GM21381 (cell line): ENCODE data around the gene CDC42EP1.
"Not testable (repeated sequence)": the region's sequence is repeated elsewhere in the genome, so short reads cannot be mapped to it uniquely, and the experiment has no call there.

ENCODE experiments used
- ATAC-seq: cut with Tn5 transposase; IDR thresholded peaks from one replicate; pipeline ENCODE4 v1.9.1; 2021; ENCODE audit warnings: mild to moderate bottlenecking, moderate library complexity; ENCODE audit not compliant: unreplicated experiment

The CDC42EP1 gene

DNA sequence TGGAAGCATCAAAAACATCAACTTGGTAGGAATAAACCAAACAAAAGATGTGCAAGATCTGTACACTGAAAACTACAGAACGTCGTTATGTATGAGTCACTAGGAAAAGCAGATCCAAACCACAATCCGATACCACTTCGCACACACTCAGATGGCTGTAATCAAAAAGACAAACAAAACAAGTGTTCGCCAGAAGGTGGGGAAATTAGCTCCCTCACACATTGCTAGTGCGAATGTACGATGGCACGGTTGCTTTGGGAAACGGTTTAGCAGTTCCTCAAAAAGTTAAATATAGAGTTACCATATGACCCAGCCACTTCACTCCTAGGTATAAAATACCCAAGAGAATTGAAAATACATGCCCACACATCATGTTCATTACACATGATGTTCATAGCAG, 26.3 kb upstream of the CDC42EP1 start:
- no peak for ATAC-seq

DNA sequence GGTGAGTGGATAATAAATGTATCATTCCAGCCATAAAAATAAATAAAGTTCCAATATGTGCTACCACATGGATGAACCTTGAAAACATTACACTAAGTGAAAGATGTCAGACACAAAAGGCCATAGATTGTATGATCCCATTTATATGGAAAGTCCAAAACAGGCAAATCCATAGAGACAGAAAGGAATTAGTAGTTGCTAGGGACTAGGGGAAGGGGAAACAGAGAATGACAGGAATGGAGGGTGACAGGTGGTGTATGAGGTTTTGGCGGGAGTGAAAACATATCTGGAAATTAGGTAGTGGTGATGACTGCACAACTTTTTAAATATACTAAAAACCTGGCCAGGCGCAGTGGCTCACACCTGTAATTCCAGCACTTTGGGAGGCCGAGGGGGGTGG, 25.8 kb upstream of the CDC42EP1 start:
- ATAC-seq, result no peak

DNA sequence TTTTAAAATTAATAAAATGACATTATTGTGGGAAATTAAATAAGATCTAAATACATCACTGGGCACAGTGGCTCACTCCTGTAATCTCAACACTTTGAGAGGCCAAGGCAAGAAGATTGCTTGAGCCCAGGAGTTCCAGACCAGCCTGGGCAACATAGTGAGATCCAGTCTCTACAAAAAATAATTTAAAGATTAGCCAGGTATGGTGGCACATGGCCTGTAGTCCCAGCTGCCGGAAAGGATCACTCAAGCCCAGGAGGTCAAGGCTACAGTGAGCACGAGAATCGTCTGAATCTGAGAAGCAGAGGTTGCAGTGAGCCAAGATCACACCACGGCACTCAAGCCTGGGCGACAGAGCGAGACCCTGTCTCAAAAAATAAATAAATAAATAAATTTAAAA, 25.1 kb upstream of the CDC42EP1 start:
- ATAC-seq, result no peak

DNA sequence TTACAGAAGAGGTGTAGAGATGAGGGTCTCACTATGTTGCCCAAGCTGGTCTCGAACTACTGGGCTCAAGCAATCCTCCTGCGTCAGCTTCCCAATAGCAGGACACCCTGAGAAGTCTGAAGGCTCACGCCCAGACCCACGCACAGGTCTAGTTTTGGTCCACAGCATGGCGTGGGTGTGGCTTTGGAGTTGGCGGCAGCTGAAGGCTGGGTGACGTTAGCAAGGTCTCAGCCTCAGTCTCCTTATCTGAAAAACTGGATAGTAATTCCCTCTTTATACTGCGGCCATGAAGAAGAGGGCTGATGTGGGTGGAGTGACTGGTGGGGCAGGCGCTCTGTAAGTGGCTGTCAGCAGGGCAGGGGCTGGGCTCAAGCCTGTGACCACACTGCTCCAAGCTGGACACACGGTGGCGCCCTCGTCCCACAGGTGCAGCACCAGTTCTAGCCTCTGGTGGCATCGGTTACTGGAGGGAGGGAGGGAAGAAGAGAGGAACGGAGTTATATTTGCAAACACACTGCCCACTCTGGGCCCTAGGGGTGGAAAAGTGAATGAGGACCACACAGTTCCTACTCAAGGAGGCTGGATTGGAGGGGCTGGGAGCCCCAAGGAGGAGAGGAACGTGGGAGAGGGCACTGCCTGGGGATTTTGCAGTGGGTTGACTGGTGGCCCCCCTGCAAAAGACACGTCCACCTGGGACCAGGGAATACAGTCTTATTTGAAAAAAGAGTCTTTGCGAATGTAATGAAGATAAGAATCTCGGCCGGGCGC, 21.5 kb upstream of the CDC42EP1 start:
- ATAC-seq, result peak; percentile 72

DNA sequence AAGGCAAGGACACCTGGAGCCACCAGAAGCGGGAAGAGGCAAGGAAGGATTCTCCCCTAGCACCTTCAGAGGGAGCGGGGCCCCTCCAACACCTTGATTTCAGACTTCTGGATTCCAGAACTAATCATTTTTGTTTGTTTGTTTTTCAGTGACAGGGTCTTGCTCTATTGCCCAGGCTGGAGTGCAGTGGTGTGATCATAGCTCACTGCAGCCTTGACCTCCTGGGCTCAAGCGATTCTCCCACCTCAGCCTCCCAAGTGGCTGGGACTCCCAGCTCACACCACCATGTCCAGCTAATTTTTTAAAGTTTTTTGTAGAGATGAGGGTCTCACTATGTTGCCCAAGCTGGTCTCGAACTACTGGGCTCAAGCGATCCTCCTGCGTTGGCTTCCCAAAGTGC, 20.5 kb upstream of the CDC42EP1 start:
- ATAC-seq, result not testable (repeated sequence)

DNA sequence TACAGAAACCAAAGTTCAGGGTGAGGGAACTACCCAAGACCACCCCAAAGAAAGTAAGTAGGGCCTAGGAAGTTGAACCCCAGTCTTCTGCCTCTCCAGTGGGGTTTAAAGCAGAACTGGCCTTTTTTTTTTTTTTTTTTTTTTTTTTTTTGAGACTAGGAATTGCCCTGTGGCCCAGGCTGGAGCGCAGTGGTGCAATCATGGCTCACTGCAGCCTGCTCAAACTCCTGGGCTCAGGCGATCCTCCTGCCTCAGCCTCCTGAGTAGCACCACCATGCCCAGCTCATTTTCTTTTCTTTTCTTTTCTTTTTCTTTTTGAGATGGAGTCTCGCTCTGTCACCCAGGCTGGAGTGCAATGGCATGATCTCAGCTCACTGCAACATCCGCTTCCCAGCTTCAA, 17.9 kb upstream of the CDC42EP1 start:
- ATAC-seq, result not testable (repeated sequence)

DNA sequence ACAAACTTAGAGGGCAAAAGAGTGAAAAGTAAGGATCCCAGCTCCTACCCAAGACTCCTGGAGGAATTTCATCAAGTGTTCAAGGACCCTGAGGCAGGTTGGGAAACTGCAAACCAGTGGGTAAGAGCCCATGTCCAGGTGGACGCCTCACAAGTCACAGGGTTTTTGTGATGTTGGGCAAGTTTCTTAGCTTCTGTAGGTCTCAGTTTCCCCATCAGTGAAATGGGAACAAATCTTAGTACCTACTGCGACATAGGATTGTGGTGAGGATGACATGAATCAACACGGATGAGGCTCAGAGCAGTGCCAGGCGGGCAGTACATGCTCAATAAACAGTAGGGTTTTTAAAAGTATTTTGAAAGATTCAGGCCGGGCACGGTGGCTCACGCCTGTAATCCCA, 17.3 kb upstream of the CDC42EP1 start:
- ATAC-seq, result no peak

DNA sequence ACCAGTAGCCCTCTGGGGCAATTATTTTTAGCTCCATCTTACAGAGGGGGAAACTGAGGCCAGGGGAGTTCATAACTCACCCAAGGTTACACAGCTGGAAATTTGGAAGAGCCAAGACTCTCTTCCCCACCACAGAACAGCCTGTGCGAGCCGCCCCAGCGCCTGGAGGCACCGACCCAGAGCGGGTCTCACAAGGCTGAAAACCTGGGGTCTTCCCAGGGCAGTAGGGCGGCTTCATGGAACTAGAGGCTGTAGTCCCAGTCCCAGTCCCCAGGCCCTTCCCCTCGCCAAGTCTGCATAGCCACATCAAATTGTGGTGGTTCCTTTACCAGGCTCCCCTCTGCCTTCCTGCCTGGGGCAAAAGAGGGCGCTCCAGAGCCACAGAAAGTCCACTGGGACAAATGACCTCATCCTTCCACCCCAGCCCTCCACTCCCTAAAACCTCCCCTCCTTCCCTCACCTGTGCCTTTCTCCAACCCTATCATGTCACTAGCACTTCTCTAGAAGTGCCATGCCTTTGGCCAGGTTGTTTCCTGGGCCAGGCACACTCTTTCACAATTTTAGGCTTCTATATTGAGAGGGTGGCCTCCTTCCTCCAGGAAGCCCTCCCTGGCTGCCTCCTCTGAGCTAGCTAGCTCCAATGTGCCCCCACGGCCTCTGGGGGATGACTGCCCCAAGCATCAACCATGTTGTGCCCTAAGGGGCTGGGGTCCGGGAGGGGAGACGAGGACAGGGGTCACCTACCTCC, 15.2 kb upstream of the CDC42EP1 start:
- no peak for ATAC-seq

DNA sequence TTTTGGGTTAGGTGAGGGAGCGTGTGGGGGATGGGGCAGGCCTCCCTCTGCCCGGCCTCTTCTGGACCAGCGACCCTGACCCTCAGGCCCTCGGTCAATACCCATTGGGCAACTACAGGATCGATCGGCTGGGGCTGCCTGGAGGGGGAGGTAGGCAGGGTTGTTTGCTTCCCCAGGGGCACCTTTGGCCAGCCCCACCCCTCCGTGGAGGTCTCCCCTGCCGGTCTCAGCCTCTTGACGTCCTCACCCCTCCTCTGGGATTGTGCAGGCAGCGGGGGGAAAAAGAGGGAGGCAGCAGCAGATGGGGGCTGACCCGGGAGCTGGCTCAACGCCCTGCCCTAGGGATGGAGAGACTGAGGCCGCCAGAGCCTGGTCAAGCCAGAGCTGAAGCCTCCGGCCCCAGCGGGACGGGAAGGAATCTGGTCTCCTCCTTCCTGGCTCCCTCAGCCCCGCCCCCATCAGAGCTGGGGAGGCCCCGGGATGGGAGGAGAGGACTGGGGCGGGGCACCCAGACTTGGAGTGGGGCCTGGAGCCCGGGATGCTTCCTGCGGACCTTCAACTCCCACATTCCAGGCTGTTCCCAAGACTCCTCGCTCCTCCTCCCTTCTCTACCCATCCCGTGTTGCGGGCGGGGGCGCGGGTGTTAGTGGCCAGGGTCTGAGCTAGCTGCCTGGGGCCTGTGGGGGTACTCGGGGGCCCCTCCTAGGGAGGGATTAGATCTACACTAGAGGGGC, 14.4 kb upstream of the CDC42EP1 start:
- ATAC-seq, result no peak

DNA sequence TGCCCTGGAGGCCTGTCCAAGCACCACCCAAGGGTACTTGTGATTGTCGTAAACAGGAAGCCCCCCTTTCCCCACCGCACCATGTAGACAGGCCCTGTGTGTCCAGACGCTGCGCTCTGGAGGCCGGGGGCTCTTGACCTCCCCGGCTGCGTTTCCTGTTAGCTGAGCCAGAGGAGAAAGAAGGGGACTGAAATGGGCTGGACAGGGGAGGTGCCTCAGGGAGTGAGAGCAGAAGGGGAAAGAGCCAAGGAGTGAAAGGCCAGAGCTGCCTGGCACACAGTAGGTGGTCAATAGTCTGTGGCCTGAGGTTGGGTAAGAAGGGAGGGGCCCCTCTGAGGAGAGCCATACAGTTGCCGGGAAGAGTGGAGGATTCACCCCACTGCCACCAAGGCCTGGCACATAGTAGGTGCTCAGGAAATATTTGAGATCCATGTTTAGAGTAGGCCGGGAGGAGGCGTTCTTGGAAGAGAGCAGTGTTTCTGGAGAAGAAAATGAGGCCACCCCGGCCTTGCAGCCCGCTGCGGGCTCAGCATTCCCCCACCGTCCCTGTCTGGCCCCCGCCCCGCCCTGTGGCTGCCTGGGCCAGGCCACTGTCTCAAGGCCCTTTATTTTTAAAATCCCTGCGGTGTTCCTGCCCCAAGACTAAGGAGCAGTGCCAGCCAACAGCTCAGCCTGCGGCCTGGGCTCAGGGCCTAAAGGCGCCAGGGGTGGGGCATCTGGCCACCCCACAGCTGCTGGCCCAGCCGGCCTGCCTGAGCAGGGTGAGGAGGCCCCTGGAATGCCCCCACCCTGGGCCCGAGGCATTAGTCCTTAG, 13.6 kb upstream of the CDC42EP1 start:
- no peak for ATAC-seq

DNA sequence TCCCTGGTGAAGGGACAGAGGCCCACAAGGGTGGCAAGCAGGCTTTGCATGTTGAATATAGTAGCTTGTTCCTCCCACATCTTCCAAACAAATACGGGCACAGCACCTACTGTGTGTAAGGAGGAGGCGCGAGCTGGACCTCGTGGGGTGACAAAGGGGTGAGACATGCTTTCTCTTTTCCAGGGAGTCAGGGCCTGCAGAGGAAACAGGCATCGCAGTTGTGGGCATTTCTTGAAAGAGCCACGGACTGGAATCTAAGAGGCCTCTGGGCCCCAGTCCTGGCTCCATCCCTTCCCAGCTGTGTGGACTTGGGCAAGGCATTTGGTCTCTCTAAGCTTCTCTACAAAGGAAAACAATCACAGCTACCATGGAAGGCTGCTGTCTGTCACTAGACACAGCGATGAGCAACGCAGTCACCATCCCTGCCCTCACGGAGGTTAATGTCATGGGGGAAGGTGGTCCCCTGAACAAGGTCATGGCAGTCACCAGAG, 13.0 kb upstream of the CDC42EP1 start:
- ATAC-seq, result no peak

DNA sequence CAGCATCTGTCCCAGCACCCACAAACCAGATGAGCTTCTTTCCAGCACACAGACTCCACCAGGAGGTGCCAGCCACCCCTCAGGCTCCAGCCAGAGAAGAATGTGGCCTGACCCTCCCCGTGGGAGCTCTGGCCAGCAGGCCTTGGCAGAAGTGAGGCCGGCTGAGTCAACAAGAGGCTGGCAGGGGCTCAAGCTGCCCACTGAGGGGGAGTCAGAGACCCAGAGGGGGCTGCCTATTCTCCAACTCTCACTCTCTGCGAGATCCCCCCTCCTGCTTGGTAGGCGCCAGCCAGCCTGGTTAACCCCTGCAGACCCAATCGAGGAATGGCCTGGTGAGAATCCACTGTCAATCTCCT, 10.6 kb upstream of the CDC42EP1 start:
- no peak for ATAC-seq

DNA sequence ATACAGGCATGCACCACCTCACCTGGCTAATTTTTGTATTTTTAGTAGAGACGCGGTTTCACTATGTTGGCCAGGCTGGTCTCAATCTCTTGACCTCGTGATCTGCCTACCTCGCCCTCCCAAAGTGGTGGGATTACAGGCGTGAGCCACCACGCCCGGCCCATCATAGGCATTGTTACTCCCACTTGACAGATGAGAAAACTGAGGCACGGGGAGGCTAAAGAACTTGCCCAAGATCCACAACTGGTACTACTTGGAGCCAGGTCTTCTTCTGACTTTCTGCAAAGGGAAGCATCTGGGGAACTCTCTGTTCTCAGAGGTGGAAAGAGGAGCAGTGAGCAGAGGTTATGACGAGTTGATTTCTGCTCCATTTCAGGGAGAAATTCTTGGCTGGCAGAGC, 9.4 kb upstream of the CDC42EP1 start:
- ATAC-seq, result not testable (repeated sequence)

DNA sequence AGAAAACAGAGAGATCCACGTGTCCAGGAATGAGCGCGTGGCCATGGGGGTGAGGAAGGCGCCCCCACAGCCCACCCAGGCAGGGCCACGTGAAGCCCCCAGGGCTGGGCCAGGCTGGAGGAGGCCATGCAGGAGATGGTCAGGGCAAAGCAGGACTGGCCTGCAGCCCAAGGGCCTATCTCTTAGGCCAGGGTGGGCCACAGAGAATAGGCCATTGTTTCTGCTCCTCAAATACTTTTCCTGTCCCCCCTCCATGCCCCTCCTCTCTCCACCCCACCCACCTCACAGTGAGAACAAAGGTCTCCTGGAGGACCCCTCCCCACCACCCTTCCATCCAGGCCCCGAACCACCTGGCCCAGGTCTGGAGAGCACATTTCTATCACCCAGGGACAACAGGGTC, 8.3 kb upstream of the CDC42EP1 start:
- no peak for ATAC-seq

DNA sequence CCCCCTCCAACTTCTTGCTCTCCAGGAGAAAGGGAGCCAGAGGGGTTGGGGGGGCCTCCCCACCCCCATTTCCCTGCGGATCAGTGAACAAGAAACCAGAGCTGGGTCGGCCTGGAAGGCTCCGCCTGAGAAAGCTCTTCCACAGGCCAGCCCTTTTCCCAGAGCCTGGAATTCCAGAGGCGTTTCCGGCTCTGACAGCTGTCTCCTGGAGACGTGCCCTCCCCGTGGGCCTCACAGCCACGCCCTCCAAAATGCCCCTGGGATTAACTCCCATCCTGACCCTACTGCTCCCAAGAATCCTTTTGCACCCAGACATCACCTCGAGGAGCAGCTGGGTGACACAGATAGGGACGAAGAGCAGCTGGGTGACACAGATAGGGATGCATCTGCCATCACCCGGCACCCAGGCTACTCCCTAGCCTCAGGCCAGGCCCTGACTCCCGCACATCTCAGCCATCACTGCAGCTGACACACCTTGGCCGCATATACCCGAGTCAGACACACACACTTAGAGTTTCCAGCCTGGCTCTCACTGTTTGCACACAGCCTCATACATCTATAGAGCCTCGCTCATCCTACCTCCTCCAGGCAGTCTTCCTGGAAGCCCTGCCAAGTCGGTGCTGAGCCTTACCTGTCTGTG, 7.6 kb upstream of the CDC42EP1 start:
- no peak for ATAC-seq

DNA sequence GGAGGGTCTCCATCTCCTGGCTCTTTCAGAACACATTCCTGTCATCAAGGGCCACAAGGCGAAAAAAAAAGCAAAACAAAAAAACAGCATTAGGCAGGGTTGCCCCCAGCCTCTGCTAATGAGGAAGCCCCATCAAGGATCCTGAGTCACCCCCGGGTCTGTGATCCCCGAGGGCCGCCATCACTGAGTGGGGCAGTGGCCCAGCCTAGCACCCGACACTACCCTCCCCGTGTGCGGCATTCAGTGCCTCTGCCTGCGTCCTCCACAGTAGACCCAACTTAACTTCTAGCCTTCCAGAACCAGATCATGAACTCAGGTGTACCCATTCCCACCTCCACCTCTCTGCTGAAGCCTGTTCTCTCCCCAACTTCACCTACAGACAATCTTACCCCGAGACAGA, 6.6 kb upstream of the CDC42EP1 start:
- no peak for ATAC-seq

DNA sequence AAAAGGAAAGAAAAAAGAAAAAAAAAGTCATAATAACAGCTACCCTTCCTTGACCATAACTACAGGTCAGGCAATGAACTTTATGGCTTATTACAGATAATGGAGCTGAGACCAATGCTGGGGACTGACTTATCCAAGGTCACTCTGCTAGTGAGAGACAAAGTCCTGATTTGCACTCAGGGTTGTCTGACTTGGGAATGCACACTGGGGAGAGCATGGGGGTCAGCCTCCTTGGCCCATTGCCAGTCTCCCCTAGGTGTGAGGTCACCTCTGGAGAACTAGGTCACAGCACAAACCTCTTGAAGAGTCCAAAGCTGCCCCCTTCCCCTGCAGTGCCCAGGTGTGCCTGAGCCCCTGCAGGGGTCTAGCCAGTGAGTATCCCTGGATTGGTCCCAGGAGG, 5.3 kb upstream of the CDC42EP1 start:
- ATAC-seq, result no peak

DNA sequence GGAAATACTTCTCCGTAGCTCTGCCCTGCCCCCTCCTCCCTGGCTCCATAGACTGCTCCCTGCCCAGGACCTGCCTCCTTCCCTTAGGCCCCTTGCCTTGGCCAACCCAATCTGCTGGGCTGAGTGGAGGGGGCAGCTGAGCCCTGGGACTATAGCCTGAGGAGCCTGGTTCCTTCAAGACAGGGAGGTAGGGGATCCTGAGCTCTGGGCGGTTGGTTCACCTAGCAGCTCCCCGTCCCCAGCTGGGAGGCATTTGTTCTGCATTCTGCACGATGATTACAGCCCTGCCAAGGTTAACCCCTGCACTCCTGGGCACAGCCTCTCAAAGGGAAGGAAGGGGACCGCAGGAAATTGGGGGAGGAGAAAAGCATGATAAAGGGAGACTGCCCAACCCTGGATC, 3.6 kb upstream of the CDC42EP1 start:
- no peak for ATAC-seq

DNA sequence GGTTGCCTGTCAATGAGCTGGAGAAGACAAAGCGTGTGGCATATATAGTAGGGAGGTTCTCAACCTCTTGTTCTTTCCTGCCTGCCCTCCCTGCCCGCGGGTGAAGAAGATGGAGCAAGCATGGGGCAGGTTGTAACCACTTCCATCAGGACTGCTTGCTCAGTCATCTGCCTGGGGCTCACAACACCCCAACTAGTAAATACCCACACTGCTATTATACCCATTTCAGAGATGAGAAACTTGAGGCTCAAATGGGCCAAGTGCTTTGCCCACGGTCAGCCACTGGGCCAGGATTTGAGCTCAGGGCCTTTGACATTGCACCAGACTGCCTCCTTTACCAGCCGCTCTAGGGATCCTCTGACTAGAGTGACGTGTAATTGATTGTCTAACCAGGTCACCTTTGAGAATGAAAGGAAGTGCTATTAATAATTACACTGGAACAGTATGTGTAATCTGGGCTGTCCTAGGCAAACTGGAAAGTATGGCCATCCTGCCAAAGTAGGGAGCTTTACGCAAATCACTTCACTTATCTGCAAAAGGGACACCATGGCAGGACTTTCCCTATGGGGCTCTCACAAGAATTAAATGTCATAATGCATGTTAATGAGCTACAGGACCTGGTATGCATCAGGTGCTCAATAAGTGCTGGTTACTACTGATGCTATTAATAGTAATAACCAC, 2.8 kb upstream of the CDC42EP1 start:
- ATAC-seq, result no peak

DNA sequence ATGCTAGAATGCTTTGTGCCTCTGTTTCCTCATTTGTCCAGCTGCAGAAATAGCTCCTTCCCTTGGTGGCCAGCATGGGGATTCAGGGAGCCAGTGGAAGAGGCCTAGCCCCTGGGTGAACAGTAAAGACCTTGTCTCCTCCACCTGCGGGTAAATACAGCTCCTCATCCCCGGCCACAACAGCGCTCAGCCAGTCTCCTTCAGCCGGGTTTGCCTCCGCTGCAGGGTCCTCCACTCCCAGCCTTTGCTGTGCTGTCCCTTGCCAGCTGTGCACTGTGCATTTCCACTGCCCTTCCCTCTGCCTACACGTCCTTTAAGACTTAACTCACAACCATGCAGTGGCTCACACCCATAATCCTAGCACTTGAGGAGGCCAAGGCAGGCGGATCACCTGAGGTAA, 1.5 kb upstream of the CDC42EP1 start:
- no peak for ATAC-seq
